NCI-H774 (cell line): ENCODE results near the gene GABRB1.
A peak's percentile ranks its signal among the peaks of the same experiment; 100 is the strongest.
"Not testable (repeated sequence)": the region's sequence is repeated elsewhere in the genome, so short reads cannot be mapped to it uniquely, and the experiment has no call there.

Experiments used
- DNase-seq: peaks from one replicate; lab custom pipeline; 2025; lab: John Stamatoyannopoulos, UW

Gene GABRB1

GRCh38 chr4:47309165-47309564, 277.8 kb downstream of the GABRB1 start:
- no peak for DNase-seq

- DNase-seq, result no peak
Observed at GRCh38 chr4:47312170-47312569, 280.8 kb downstream of the GABRB1 start.

- DNase-seq, result no peak
Observed at GRCh38 chr4:47313384-47313783, 282.0 kb downstream of the GABRB1 start.

- no peak for DNase-seq
Observed at GRCh38 chr4:47315346-47315745, 284.0 kb downstream of the GABRB1 start.

- DNase-seq, result no peak
Observed at GRCh38 chr4:47326025-47326424, 294.7 kb downstream of the GABRB1 start.

GRCh38 chr4:47330866-47331265, 299.5 kb downstream of the GABRB1 start:
- DNase-seq, result no peak

GRCh38 chr4:47334652-47335051, 303.3 kb downstream of the GABRB1 start:
- DNase-seq, result no peak

GRCh38 chr4:47337893-47338292, 306.5 kb downstream of the GABRB1 start:
- DNase-seq, result no peak

GRCh38 chr4:47340914-47341313, 309.5 kb downstream of the GABRB1 start:
- DNase-seq, result no peak

GRCh38 chr4:47342796-47343195, 311.4 kb downstream of the GABRB1 start:
- DNase-seq, result no peak

- DNase-seq, result no peak
Observed at GRCh38 chr4:47349326-47349725, 318.0 kb downstream of the GABRB1 start.

GRCh38 chr4:47355568-47355967, 324.2 kb downstream of the GABRB1 start:
- no peak for DNase-seq

- DNase-seq, result no peak
Observed at GRCh38 chr4:47359891-47360290, 328.5 kb downstream of the GABRB1 start.

- no peak for DNase-seq
Observed at GRCh38 chr4:47367761-47368160, 336.4 kb downstream of the GABRB1 start.

GRCh38 chr4:47368211-47368610, 336.8 kb downstream of the GABRB1 start:
- DNase-seq, result no peak

- no peak for DNase-seq
Observed at GRCh38 chr4:47372561-47372960, 341.2 kb downstream of the GABRB1 start.

GRCh38 chr4:47373174-47373573, 341.8 kb downstream of the GABRB1 start:
- no peak for DNase-seq

- DNase-seq, result no peak
Observed at GRCh38 chr4:47373709-47374108, 342.3 kb downstream of the GABRB1 start.

GRCh38 chr4:47374477-47374876, 343.1 kb downstream of the GABRB1 start:
- DNase-seq, result no peak

- not testable (repeated sequence) for DNase-seq
Observed at GRCh38 chr4:47378021-47378530, 346.7 kb downstream of the GABRB1 start.

GRCh38 chr4:47381172-47381571, 349.8 kb downstream of the GABRB1 start:
- DNase-seq, result no peak

GRCh38 chr4:47382846-47383360, 351.5 kb downstream of the GABRB1 start:
- DNase-seq, result no peak

- DNase-seq, result peak; percentile 43
Observed at GRCh38 chr4:47383829-47384427, 352.6 kb downstream of the GABRB1 start.

- no peak for DNase-seq
Observed at GRCh38 chr4:47386146-47386545, 354.8 kb downstream of the GABRB1 start.
